Measurements from ENCODE around the gene ECM2.

Gene ECM2

GRCh38 chr9:92509050-92509449 is 26.7 kb downstream of the ECM2 start:
- H3K4me3 ChIP-seq (ENCODE audit: control insufficient read depth, low read depth, low read length): no peak overlapping the region
- DNase-seq (ENCODE audit: low read depth): no peak
- no peak for TF ChIP-seq CTCF (conservative IDR thresholded peaks at IDR 0.05; ENCODE audit: control insufficient read depth, insufficient read depth, low read depth, low read length)

GRCh38 chr9:92508018-92508820 is 27.6 kb downstream of the ECM2 start:
- DNase-seq (ENCODE audit: low read depth): no peak
- no peak overlapping the region for H3K4me3 ChIP-seq (ENCODE audit: control insufficient read depth, low read depth, low read length)
- peak; percentile 3 for TF ChIP-seq CTCF (conservative IDR thresholded peaks at IDR 0.05; ENCODE audit: control insufficient read depth, insufficient read depth, low read depth, low read length)

- no peak overlapping the region for H3K4me3 ChIP-seq (ENCODE audit: control insufficient read depth, low read depth, low read length)
- no peak for TF ChIP-seq CTCF (conservative IDR thresholded peaks at IDR 0.05; ENCODE audit: control insufficient read depth, insufficient read depth, low read depth, low read length)
- no peak for DNase-seq (ENCODE audit: low read depth)
Measured at GRCh38 chr9:92507496-92507895, 28.3 kb downstream of the ECM2 start.

GRCh38 chr9:92507005-92507404 is 28.8 kb downstream of the ECM2 start:
- no peak for TF ChIP-seq CTCF (conservative IDR thresholded peaks at IDR 0.05; ENCODE audit: control insufficient read depth, insufficient read depth, low read depth, low read length)
- H3K4me3 ChIP-seq (ENCODE audit: control insufficient read depth, low read depth, low read length): no peak overlapping the region
- peak; percentile 21 for DNase-seq (ENCODE audit: low read depth)

- DNase-seq (ENCODE audit: low read depth): peak; percentile 94
- H3K4me3 ChIP-seq (ENCODE audit: control insufficient read depth, low read depth, low read length): peak overlapping the region; percentile 11
- TF ChIP-seq CTCF (conservative IDR thresholded peaks at IDR 0.05; ENCODE audit: control insufficient read depth, insufficient read depth, low read depth, low read length): no peak
Measured at GRCh38 chr9:92506184-92506857, 29.5 kb downstream of the ECM2 start.

GRCh38 chr9:92504881-92505280 is 30.9 kb downstream of the ECM2 start:
- no peak overlapping the region for H3K4me3 ChIP-seq (ENCODE audit: control insufficient read depth, low read depth, low read length)
- DNase-seq (ENCODE audit: low read depth): peak; percentile 38

More at GRCh38 chr9:92504881-92505280, 30.9 kb downstream of the ECM2 start:
- no peak for TF ChIP-seq CTCF (conservative IDR thresholded peaks at IDR 0.05; ENCODE audit: control insufficient read depth, insufficient read depth, low read depth, low read length)
